ENCODE data around the gene PARVG.

GRCh38 chr22:44211256-44211945, 30.7 kb downstream of the PARVG start:
- TF ChIP-seq JUNB (IDR thresholded peaks at IDR 0.05) (no peak), CTCF (IDR thresholded peaks at IDR 0.05 in 2 of 3, conservative IDR thresholded peaks at IDR 0.05 in 1 of 3; ENCODE audit: control insufficient read depth in 2 of 3, extremely low read depth in 1 of 3, insufficient read depth in 1 of 3, low read depth in 3 of 3, low read length in 3 of 3) (no peak), ZBTB33 (IDR thresholded peaks at IDR 0.05) (no peak), KDM1A (IDR thresholded peaks at IDR 0.05; ENCODE audit: borderline replicate concordance) (no peak), EED (IDR thresholded peaks at IDR 0.05; ENCODE audit: low read depth) (no peak), MXI1 (IDR thresholded peaks at IDR 0.05; ENCODE audit: low read depth, low read length) (no peak), MTA3 (IDR thresholded peaks at IDR 0.05; ENCODE audit: borderline replicate concordance, low read length) (no peak), POLR2A (IDR thresholded peaks at IDR 0.05; ENCODE audit: low read depth, low read length) (no peak), ETV6 (conservative IDR thresholded peaks at IDR 0.05 in 1 of 2, IDR thresholded peaks at IDR 0.05 in 1 of 2; ENCODE audit: borderline replicate concordance in 1 of 2, low read depth in 1 of 2) (no peak), TBL1XR1 (IDR thresholded peaks at IDR 0.05; ENCODE audit: low read depth, low read length) (no peak), ZNF217 (IDR thresholded peaks at IDR 0.05) (no peak), MYC (IDR thresholded peaks at IDR 0.05; ENCODE audit: insufficient read depth, insufficient read length, insufficient replicate concordance, low read length, severe bottlenecking) (no peak), CREB1 (IDR thresholded peaks at IDR 0.05; ENCODE audit: low read depth) (no peak)

Data from GM12878 (cell line).